Left cardiac atrium (tissue), 4 donors: Measurements from ENCODE around the gene UNC13C. TPM values are rescaled to one million over a fixed set of nuclear protein-coding genes. Genes with fewer than 3 reads are reported as not detected.

Experiments used
- ATAC-seq, 2 donors: fragments of 200-7000 bp; cut with Tn5 transposase; one replicate each; pipeline ENCODE4 v1.9.1; 2020; ENCODE audit warnings: mild to moderate bottlenecking in 2 of 2, moderate library complexity in 2 of 2
- DNase-seq: peaks from one replicate; pipeline ENCODE4 v3.0.0-alpha.2; 2020
- intact Hi-C, 2 donors: fragments of 100-400 bp; cut with DNase I; formaldehyde crosslinking; loops; one replicate each; pipeline versions ENCODE4 v1.14.1 to v1.15.1; 2022 to 2023
- total RNA-seq, 2 donors: library from RNA; stranded (reverse); fragmentation: NEBNext Ultra II Directional; extraction: Animal tissue kit (Norgen Biotek cat#: 25700); gene quantifications; one replicate each; pipeline ENCODE4 v1.2.1, GENCODE V29; 2021
- donor health status: DM: no; HTN: yes; CAD: no.
- donor health status: DM: no; HTN: yes; CAD: no; lungs with severe emphysema.
- donor health status: DM: yes; HTN: yes; CAD: no.
- donor health status: Dilated cardiomyopathy.

Gene UNC13C
- total RNA-seq, 2 donors from 2014 or later = 0.09 to 0.29 TPM

DNA sequence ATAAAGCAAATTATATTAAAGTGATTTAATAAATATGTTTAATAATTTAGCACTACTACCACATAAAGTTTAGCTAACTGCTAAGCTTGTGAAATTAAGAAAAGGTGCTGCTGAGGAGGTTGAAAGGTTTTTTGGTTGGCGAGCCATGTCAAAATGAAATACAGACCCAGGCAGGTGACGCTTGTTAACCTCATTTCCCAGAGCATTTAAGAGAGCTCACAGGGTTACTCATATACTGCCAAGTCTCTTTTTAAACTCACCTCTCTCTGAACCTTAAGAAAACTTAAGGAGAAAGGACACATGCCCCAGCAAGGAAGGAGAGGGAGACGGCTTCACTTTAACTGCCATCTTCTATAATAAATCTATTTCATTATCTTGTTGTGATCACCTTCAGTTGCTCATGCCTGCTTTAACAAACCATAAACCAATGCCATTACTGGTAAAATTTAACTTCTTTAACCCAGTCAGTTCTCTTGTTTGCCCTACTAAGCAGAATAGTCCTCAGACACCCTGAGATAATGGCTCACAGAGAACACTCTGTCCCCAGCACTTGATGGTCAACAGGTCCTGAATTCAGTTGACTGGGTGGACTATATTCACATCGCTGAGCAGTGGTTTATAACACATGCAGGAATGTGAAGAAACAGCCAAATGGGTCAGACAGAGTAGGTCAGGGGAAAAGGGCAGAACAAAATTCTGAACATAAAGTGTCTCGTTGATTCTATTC lies 540.1 kb downstream of the UNC13C start:
- DNase-seq (no peak), ATAC-seq (no peak)
- intact Hi-C loops = no loop called here

DNA sequence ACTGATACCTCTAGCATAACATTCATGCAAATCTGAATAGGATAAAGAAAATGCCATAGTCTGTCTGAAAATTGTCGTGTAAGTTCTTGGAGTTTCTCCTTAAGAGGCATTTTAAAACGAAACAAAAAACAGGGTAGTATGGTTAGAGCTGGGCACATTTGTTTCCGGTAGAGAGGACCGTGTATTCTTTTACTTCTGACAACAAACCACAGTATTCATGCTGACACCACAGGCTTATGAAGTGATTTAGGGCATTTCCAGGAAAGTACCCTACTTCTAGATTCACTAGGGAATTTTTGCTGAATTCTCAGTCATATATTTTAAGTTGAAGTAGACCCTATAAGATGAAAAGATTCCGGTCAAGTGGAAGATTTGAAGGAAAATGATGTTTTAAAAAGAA lies 541.3 kb downstream of the UNC13C start:
- intact Hi-C loops = no loop called here
- ATAC-seq (no peak), DNase-seq (no peak)

DNA sequence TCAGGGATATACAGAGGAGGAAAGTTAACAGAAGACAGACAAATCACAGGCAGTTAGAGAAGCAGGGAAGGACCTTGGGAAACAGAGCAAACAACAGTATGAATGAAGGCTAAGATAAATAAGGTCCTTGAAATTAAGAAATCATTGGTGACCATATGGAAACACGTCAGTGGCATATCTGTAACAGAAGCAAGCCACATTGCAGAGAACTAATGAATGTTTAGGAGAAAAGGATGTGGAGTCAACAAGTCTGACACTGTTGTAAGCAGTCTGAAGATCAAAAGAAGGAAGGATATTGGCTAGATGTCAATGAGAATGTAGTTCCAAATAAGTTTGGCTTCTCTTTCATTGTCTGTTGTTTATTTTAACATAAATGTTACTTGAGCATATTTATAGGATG lies 542.4 kb downstream of the UNC13C start:
- intact Hi-C loops = no loop called here
- DNase-seq = no peak
- ATAC-seq = no peak

DNA sequence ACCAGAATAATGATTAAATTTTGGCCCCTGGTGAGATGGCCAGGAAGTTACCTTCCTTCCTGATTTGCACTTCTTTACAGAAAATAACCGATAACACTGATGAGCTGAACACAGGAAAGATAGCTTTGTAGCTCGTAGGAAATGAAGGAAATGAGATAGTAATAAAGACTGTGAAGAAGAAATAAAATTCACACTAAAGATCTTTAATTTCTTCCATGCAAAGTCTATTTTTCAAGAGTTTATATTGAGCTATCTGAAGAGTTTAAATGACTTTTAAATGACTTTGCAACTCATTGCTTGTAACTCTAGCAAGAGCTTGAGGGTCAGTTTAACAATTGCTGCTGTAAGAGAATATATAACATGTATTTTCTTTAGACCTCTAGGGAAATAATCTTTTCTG lies 543.0 kb downstream of the UNC13C start:
- ATAC-seq = no peak
- intact Hi-C loops = no loop called here
- DNase-seq = no peak

DNA sequence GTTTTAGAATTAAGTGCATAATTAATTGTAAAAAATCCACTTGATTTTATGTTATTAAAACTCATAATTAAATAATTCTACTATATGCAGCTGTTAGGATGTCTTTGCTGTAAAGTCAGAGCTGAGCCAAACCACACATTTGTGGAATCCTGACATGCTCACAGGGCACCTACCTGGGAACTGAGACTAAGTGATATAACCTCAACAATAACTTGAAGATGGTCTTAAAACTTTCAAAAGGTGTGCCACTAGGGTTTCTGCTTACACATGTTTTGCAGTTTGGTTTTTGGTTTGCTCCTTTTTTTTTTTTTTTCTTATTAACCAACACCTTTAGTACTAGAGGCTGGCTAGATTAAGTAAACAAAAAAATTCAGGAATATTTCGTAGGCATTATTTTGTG lies 549.8 kb downstream of the UNC13C start:
- intact Hi-C loops = no loop called here
- DNase-seq (no peak), ATAC-seq (no peak)

DNA sequence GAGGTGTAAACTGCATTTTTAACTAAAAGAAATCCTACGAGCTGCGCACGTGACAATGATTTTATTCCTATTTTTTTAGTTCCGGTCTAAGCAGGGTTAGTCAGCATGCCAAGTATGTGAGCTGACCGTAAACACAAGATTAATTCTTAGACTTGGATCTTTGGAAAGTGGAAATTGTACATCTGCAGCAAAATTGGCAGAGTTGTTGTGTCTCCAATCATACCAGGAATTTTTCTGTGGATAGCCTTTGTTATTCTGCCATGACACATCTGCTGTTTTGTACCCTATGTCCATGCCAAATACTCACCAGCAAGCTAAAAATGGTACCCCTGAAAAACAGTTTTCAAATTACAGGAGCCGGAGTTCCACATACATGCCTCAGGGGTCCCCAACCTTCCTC lies 562.5 kb downstream of the UNC13C start:
- DNase-seq = no peak
- no peak for ATAC-seq
- intact Hi-C loops = no loop called here

DNA sequence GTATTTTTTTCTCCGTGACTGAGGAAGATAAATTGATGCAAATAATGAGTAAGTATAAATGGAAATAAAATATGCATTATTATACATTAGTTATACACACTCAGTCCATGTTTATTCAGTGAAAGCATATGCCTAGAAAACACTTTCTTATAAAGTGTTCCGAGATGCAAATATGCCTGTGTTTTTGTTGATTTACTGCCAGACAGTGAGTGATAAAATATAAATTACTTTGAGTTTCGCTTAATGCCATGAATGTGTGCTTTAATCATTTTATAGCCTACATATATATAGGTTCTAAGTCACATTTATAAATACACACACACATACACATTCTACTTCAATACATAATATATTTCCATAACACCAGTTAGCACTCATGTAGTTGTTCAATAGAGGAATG lies 569.2 kb downstream of the UNC13C start:
- intact Hi-C loops = no loop called here
- no peak for ATAC-seq

DNA sequence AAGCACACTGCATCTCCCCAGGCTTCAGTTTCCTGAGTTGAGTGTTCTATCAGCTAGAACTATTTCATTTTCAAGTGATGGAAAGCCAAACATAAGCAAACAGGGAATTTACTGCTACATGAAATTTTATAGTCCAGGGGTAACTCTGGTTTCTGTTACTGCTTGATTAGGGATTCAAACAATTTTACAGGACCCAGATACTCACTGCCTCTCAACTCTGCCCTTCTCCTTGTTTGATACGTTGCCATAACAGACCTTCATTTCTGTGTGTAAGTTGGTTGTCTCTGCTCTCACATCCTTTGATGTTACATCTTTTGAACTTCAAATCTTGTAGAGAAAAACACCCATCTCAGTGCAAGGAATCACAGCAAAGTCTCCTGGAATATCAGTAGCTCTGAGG lies 572.7 kb downstream of the UNC13C start:
- intact Hi-C loops = no loop called here
- no peak for DNase-seq
- ATAC-seq = no peak

More for the DNA sequence above, 569.2 kb downstream of the UNC13C start:
- no peak for DNase-seq

DNA sequence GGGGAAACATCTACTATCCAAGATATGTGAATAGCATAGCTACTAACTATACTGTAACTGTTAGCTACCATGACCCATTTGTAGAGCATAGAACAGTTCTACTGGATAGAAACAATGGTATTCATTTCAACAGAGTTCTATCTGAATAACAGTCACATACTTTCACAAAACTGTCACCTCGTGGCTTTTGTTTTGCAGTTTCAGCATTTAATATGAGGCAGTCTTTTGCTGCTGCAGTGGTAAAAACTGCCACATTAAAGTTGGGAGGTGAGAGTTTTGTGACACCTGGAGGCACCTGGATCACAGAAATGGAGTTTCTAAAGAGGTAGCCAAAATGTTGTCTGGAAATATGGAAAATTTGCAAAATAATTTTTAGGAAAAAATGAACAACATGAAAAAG lies 578.0 kb downstream of the UNC13C start:
- no peak for ATAC-seq
- intact Hi-C loops = no loop called here
- no peak for DNase-seq

DNA sequence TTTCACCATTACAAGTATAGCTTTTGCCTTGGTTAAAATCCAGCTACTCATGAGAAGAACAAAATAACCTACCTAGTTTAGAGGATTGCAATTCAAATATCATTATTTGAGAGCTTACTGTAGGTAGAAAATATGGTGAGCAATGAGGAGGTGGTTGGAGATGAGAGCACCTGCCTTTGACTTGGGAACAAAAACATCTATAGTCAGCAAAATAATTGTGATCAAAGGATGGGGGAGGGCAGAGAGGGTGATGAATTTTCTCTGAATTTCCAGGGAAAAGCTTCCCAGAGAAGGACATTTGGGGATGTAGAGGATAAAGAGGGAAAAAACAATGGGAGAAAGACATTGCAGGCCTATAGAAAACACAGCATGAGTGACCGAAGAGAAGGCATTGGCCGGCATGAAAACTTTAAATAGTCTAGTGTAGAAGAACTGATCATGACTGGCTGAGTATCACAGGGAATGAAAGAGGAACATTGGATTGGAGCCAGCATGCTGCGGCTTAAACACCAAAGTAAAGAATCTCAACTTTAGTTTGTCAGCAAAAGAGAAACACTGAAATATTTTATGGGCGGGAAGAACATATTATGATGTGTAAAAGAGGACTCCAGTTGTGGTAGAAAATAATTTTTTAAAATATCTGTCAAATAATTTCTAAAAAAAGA lies 581.3 kb downstream of the UNC13C start:
- peak; percentile 24 for DNase-seq
- ATAC-seq = peak in 1 of 2 donors; percentile 44
- intact Hi-C loops = no loop called here

DNA sequence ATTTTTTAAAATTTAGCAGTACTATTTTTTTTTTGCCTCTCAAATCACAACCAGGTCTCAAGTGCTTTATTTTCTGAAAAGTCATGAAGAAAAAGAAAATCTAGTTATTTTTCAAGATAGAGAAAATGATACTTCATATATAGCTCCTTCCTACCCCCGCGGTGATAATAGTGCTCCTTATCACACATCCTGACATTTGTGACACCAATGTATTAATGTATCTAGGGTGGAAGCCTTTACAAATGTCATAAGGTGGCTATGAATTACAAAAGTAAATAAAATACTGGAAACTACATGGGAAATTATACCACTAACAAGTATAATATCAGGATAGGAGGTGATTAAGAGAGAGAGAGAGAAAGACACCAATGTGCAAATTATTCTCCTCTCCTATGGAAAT lies 582.2 kb downstream of the UNC13C start:
- DNase-seq = no peak
- ATAC-seq = no peak
- intact Hi-C loops = no loop called here

DNA sequence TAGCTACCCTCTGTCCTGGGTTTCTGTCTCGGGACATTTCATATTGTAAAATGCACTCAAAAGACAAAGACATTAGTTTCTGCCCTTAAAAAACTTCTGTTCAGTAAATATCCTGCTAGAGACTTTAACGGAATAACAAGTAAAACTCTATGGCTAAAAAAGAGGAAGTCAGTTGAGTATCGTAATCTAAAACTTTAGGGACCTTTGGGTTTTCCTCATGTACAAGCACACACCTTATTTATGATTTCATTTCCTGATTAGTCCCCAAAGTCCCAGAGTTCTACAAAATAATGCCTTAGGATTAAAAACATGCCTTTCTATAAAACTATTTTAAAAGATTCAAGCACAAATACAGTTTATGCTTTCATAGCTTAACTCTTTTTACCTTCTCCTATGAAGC lies 585.9 kb downstream of the UNC13C start:
- intact Hi-C loops = no loop called here
- ATAC-seq (no peak), DNase-seq (no peak)

DNA sequence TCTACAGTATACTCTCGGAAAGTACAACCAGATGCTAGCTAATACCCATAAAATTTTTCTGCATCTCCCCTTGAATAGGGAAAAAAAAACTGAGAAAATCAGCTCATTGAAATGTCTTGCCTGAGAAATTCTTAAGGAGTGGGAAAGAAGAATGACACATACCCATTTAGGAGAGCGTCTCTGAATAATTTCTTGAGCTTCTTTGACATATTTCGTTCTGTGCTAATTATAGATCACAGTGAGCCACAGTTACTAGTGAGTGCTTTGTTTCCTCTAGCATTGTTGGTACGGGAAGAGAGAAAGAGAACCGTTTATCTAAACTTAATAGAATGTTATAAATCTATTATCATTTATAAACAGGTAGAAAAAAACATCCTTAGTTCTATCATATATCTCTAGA lies 588.4 kb downstream of the UNC13C start:
- DNase-seq (no peak), ATAC-seq (no peak)
- intact Hi-C loops = no loop called here

DNA sequence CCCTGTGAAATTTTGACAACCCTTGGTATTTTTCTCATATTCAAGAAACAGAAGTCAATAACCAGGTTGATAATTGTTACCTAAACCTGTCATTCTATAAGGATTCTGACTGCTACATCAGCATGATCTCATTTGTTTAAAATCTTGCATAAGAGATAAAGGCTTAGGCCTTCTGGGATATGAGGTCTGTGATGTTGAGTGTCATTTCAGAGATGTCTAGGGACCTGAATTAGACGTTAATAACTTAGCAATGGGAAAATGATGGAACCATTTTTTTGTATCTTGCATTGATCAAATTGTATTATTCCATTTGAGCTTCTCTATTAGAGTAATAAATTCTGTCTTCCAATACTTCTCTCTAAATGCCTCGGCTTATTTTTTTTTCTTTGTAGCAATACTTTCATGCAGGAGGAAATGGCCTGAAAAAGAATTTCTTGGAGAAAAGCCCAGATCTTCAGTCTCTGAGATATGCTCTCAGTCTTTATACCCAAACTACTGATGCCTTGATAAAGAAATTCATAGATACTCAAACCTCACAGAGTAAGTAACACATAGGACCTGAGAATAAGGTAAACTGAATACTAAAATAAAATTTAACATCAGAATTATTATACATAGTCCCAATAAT lies 589.3 kb downstream of the UNC13C start:
- intact Hi-C loops = no loop called here
- DNase-seq = no peak
- ATAC-seq = no peak

DNA sequence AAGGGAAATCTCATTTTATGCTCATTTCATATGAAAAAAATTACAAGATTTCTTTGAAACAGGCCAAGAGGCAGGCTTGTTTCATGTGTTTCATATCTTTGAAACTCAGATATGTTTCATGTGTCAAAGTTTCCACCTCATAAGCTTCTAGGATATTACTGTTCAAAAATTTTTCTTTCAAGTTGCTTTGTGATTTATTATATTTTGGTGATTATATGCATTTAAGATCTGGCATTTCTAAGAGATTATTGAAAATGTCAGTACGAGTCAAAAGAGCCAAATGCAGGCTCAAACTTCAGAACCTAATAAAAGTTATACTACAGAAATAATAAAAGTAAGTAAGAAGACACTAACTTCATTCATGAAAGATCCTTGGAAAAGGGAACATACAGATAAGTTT lies 590.1 kb downstream of the UNC13C start:
- intact Hi-C loops = no loop called here
- no peak for DNase-seq
- no peak for ATAC-seq

DNA sequence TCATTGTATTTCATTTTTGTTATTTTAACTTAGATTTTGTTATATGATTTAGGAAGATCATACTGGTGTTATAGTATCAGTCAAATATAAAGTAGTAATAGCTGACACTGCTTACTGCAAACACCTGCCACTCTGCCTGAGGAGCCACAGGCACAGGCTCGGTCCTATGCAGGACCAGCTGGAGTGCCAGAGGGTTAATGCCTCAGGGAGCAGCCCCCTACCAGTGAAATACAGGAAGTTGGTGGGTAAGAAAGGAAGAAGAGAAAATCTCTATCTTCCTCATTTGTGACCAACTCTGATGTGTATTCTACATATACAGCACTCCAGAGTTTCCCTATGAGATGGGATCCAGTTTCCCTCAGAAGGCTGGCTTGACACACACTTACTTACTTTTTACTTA lies 593.3 kb downstream of the UNC13C start:
- intact Hi-C loops = no loop called here

DNA sequence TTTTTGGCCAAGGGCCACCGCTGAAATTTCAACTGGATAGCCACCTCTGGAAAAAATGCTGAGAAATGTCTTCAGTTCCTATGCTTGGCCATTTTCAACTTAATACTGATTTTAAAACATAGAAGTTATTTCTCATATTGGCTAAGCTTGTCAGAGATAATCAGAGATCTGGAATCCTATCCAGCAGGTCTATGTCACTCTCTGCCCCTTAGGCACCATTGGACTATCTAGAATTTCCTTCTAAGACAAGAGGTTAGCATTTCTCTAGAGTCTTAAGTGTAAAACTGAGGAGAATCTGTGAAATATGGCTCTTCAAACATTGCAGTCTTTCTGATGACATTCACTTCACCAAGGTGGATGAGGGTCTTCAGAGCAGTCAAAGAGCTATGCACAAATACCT lies 597.3 kb downstream of the UNC13C start:
- intact Hi-C loops = no loop called here
- ATAC-seq = no peak
- no peak for DNase-seq

More for the DNA sequence above, 593.3 kb downstream of the UNC13C start:
- ATAC-seq (no peak), DNase-seq (no peak)

DNA sequence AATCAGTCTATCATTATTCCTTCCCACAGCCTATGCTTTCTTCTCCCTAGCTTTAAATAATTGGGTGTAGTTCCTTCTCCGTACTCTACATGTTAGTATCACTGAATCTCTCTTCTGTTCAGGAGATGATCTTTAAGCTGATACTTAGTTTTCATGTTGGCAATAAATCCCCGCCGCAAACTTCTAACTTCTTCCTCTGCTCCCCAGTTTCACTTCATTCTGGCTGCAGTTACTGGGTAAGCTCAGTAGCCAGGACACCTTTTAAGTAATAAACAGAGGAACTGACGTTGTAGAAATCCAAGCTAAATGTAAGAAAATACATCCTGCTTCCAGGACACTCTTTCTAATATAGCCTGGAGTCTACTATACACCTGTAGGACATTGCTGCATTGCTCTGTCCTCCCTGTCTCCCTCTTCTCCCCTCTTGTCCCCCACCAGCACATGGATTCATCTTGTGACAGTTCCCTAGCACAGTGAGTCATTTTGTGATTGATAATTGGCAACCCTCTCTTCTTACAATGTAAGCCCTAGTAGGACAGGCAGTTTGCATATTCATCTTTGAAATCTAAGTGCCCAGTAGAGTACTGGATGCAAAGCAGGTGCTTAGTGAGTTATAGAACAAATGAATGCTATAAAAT lies 598.2 kb downstream of the UNC13C start:
- ATAC-seq (no peak), DNase-seq (no peak)
- intact Hi-C loops = no loop called here

DNA sequence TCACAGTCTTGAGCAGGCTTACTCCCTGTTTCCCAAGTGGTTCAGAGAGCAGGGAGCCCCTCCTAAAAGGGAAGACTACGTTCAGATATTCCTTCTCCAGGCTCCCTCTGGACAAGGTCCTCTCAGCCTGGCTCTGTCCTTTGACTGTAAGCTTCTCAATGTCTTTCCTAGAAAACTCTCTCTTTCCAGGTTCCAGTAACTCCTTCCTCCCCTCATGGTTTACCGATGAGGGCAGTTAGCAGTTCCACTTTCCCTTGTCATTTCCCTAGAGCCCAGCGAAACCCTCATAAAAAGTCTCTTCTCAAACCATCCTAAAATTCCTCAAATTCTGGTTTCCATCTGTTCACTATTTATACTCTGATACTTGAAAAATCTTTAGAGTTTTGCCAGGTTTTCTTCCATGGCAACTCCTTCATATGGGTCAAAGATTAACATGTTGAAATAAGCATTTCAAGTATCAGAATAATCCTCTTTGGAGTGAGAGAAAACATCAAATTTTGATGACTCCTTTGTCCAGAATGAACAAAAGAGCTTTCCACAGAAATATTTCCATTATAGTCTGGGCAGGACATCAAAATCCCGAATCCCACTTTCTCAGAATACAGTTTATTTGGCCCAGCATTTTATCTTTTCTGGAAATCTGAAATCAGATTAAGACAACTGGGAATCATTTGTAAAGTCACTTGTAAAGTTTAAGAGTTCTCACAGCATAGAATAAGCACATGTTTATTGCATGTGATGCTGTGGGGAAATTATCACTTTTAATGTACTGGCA lies 599.4 kb downstream of the UNC13C start:
- intact Hi-C loops = no loop called here
- ATAC-seq (no peak), DNase-seq (no peak)

DNA sequence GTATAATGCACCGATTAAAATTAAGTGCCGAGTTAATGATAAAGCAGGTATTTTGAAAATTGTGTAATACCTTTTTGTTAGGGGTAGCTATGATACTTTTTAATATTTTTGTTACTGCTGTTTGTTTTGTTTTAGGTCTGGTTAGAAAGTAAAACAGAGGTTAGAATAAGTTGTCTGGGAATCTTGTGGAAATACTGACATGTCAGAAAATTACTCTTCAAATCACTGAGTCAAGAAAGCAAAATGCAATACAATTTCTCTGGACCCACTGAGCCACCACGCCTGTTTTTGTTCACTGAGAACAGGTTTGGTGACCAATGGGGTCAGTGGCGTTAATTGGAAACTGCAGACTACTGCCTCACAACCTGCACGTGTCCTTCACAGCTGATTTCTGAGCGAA lies 601.6 kb downstream of the UNC13C start:
- DNase-seq (no peak), ATAC-seq (no peak)

More for the DNA sequence above, 601.6 kb downstream of the UNC13C start:
- intact Hi-C loops = no loop called here
